Astrocyte (in vitro differentiated cells and primary cell): ENCODE data around the gene MALT1. TPM values are rescaled to one million over a fixed set of nuclear protein-coding genes. Genes with fewer than 3 reads are reported as not detected.

Source experiments
- DNase-seq: peaks from one replicate; pipeline ENCODE4 v3.0.0-alpha.2; 2010; ENCODE audit warnings: low read depth
- FAIRE-seq: peaks from 2 replicates; lab custom pipeline; 2011; peaks lifted over from hg19 to GRCh38; lab: Jason Lieb, UNC
- H2AFZ ChIP-seq: 2 replicates; pipeline ENCODE4 v1.6.0; 2012; ENCODE audit warnings: low read depth, low read length, inconsistent platforms
- H3K27ac ChIP-seq: 2 replicates; pipeline ENCODE4 v1.5.1; 2011; ENCODE audit warnings: low read depth, low read length, inconsistent platforms
- H3K27me3 ChIP-seq: 2 replicates; pipeline ENCODE4 v1.6.0; 2011; ENCODE audit warnings: low read length, inconsistent platforms; ENCODE audit not compliant: insufficient read depth
- H3K36me3 ChIP-seq: 2 replicates; pipeline ENCODE4 v1.5.1; 2011; ENCODE audit warnings: low read length, inconsistent platforms; ENCODE audit not compliant: insufficient read depth
- H3K4me1 ChIP-seq: 2 replicates; pipeline ENCODE4 v1.5.1; 2011; ENCODE audit warnings: low read length, inconsistent platforms; ENCODE audit not compliant: insufficient read depth
- H3K4me2 ChIP-seq: 2 replicates; pipeline ENCODE4 v1.6.0; 2012; ENCODE audit warnings: low read length, inconsistent platforms
- H3K4me3 ChIP-seq: 2 replicates; pipeline ENCODE4 v1.5.1; 2011; ENCODE audit warnings: low read depth, mild to moderate bottlenecking, low read length, inconsistent platforms; ENCODE audit not compliant: insufficient read depth
- H3K79me2 ChIP-seq: 2 replicates; pipeline ENCODE4 v1.6.0; 2012; ENCODE audit warnings: mild to moderate bottlenecking, low read length, inconsistent platforms; ENCODE audit not compliant: insufficient read depth
- H3K9ac ChIP-seq: 2 replicates; pipeline ENCODE4 v1.6.0; 2012; ENCODE audit warnings: mild to moderate bottlenecking, low read length, inconsistent platforms
- H3K9me3 ChIP-seq: 2 replicates; pipeline ENCODE4 v1.5.1; 2012; ENCODE audit warnings: low read depth, mild to moderate bottlenecking, low read length, inconsistent platforms; ENCODE audit not compliant: insufficient read depth
- H4K20me1 ChIP-seq: 2 replicates; pipeline ENCODE4 v1.6.0; 2012; ENCODE audit warnings: low read length, inconsistent platforms; ENCODE audit not compliant: insufficient read depth
- H3K27ac Mint-ChIP-seq: one replicate; pipeline ENCODE4 v1.8.0; 2021; ENCODE audit warnings: mild to moderate bottlenecking, mixed read lengths; ENCODE audit not compliant: unreplicated experiment
- H3K27me3 Mint-ChIP-seq: one replicate; pipeline ENCODE4 v1.8.0; 2021; ENCODE audit warnings: low read depth, mixed read lengths; ENCODE audit not compliant: unreplicated experiment
- H3K36me3 Mint-ChIP-seq: one replicate; pipeline ENCODE4 v1.8.0; 2021; ENCODE audit warnings: low read depth, mixed read lengths; ENCODE audit not compliant: unreplicated experiment
- H3K4me1 Mint-ChIP-seq: one replicate; pipeline ENCODE4 v1.8.0; 2021; ENCODE audit warnings: low read depth, mixed read lengths; ENCODE audit not compliant: unreplicated experiment
- H3K4me3 Mint-ChIP-seq: one replicate; pipeline ENCODE4 v1.8.0; 2021; ENCODE audit warnings: mild to moderate bottlenecking, moderate library complexity, mixed read lengths; ENCODE audit not compliant: unreplicated experiment
- H3K9me3 Mint-ChIP-seq: one replicate; pipeline ENCODE4 v1.8.0; 2021; ENCODE audit warnings: mild to moderate bottlenecking, mixed read lengths; ENCODE audit not compliant: unreplicated experiment
- EZH2 ChIP-seq: IDR thresholded peaks from 2 replicates; pipeline ENCODE4 v1.6.1; 2012; ENCODE audit warnings: mild to moderate bottlenecking, low read length, inconsistent platforms; ENCODE audit not compliant: insufficient read depth
- total RNA-seq: library from RNA; stranded (reverse); gene quantifications from 2 replicates; pipeline ENCODE4 v1.2.1, GENCODE V29; 2021
- TF ChIP-seq, protein P1 (sequence below): IDR thresholded peaks from 2 replicates; pipeline ENCODE4 v1.5.1; 2011; ENCODE audit warnings: low read depth, mild to moderate bottlenecking, inconsistent platforms, low read length, moderate library complexity; ENCODE audit not compliant: insufficient read depth

Gene MALT1
- total RNA-seq, 1 donor from 2014 or later, result 40.3 TPM

DNA sequence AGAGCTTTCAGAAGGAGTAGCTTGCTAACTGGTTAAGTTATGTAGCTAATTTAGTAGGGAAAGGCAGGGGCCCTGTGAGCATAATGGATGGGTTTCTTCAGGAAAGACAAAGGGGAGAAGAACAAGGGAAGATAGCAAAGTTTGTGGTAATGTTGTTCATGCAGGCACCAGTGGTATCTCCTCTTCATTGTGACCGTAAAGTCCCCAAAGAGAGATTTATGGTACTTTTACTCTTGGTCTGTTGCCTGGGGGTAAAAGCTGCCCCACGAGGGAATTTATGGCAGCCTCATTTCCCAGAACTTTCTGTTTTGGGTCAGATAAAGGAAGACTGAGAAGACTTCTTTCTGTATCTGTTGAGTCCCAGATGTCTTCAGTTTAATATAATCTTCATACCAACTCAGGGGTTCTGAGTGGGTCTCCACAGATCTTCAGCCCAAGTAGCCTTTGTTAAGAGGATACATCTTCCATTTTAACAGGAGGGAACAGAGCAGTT lies 27.5 kb downstream of the MALT1 start:
- Histone ChIP-seq H3K4me3 (no peak overlapping the region), H3K27ac (no peak overlapping the region), H3K79me2 (peaks cover 45% of the 10 kb centered on the region), H3K9me3 (no peaks in the 10 kb centered on the region), H3K9ac (no peak overlapping the region), H3K4me1 (no peaks in the 10 kb centered on the region), H3K4me2 (no peak overlapping the region), H3K36me3 (peaks cover 5% of the 10 kb centered on the region), H3K27me3 (no peaks in the 10 kb centered on the region), H4K20me1 (peaks cover 29% of the 10 kb centered on the region), H2AFZ (no peak overlapping the region)
- TF ChIP-seq, protein P1, sequence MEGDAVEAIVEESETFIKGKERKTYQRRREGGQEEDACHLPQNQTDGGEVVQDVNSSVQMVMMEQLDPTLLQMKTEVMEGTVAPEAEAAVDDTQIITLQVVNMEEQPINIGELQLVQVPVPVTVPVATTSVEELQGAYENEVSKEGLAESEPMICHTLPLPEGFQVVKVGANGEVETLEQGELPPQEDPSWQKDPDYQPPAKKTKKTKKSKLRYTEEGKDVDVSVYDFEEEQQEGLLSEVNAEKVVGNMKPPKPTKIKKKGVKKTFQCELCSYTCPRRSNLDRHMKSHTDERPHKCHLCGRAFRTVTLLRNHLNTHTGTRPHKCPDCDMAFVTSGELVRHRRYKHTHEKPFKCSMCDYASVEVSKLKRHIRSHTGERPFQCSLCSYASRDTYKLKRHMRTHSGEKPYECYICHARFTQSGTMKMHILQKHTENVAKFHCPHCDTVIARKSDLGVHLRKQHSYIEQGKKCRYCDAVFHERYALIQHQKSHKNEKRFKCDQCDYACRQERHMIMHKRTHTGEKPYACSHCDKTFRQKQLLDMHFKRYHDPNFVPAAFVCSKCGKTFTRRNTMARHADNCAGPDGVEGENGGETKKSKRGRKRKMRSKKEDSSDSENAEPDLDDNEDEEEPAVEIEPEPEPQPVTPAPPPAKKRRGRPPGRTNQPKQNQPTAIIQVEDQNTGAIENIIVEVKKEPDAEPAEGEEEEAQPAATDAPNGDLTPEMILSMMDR, result no peak
- TF ChIP-seq EZH2, result no peak
- Mint-ChIP-seq H3K27ac (no peak overlapping the region), H3K4me1 (no peaks in the 10 kb centered on the region), H3K27me3 (no peaks in the 10 kb centered on the region), H3K9me3 (no peaks in the 10 kb centered on the region), H3K4me3 (no peak overlapping the region), H3K36me3 (peaks cover 29% of the 10 kb centered on the region)
- DNase-seq (no peak), FAIRE-seq (no peak)

- no peaks in the 10 kb centered on the region for H3K9me3 ChIP-seq
- H3K4me2 ChIP-seq, result no peak overlapping the region
- Mint-ChIP-seq H3K4me1 (no peaks in the 10 kb centered on the region), H3K27ac (no peak overlapping the region), H3K27me3 (no peaks in the 10 kb centered on the region), H3K36me3 (peaks cover 32% of the 10 kb centered on the region), H3K9me3 (no peaks in the 10 kb centered on the region), H3K4me3 (no peak overlapping the region)
- H2AFZ ChIP-seq, result no peak overlapping the region
- peaks cover 29% of the 10 kb centered on the region for H4K20me1 ChIP-seq
- H3K4me1 ChIP-seq, result no peaks in the 10 kb centered on the region
- H3K79me2 ChIP-seq, result peaks cover 39% of the 10 kb centered on the region
- H3K4me3 ChIP-seq, result no peak overlapping the region
- H3K36me3 ChIP-seq, result peaks cover 5% of the 10 kb centered on the region
- FAIRE-seq (no peak), DNase-seq (no peak)
- TF ChIP-seq EZH2, result no peak
- TF ChIP-seq, protein P1, result no peak
- H3K27me3 ChIP-seq, result no peaks in the 10 kb centered on the region
- no peak overlapping the region for H3K27ac ChIP-seq
- H3K9ac ChIP-seq, result no peak overlapping the region
These were observed 28.3 kb downstream of the MALT1 start for GRCh38 chr18:58699551-58699950.

GRCh38 chr18:58700209-58700608 lies 28.9 kb downstream of the MALT1 start:
- H3K4me3 Mint-ChIP-seq, result no peak overlapping the region
- no peaks in the 10 kb centered on the region for H3K9me3 Mint-ChIP-seq
- no peaks in the 10 kb centered on the region for H3K4me1 Mint-ChIP-seq
- Histone ChIP-seq H3K79me2 (peaks cover 34% of the 10 kb centered on the region), H3K27ac (no peak overlapping the region), H3K36me3 (peaks cover 5% of the 10 kb centered on the region), H4K20me1 (peaks cover 27% of the 10 kb centered on the region), H3K4me2 (no peak overlapping the region), H2AFZ (no peak overlapping the region), H3K4me1 (no peaks in the 10 kb centered on the region), H3K9me3 (no peaks in the 10 kb centered on the region), H3K27me3 (no peaks in the 10 kb centered on the region), H3K9ac (no peak overlapping the region), H3K4me3 (no peak overlapping the region)
- FAIRE-seq (no peak), DNase-seq (no peak)
- TF ChIP-seq, protein P1, result no peak
- TF ChIP-seq EZH2, result no peak
- no peak overlapping the region for H3K27ac Mint-ChIP-seq
- no peaks in the 10 kb centered on the region for H3K27me3 Mint-ChIP-seq
- H3K36me3 Mint-ChIP-seq, result peaks cover 27% of the 10 kb centered on the region
